Sciatic nerve (tissue), 2 donors: Measurements from ENCODE around the gene HTR2B. TPM values are rescaled to one million over a fixed set of nuclear protein-coding genes. Genes with fewer than 3 reads are reported as not detected.
"Not testable (repeated sequence)": the region's sequence is repeated elsewhere in the genome, so short reads cannot be mapped to it uniquely, and the experiment has no call there.

Source experiments
- ATAC-seq: fragments of 200-7000 bp; cut with Tn5 transposase; one replicate; pipeline ENCODE4 v1.9.1; 2020; ENCODE audit warnings: mild to moderate bottlenecking, moderate library complexity
- DNase-seq: peaks from one replicate; pipeline ENCODE4 v3.0.0-alpha.2; 2020; ENCODE audit warnings: low spot score
- intact Hi-C: fragments of 100-400 bp; cut with DNase I; formaldehyde crosslinking; loops from one replicate; pipeline ENCODE4 v1.14.2; 2022
- total RNA-seq: library from RNA; stranded (reverse); fragmentation: NEBNext Ultra II Directional; extraction: Animal tissue kit (Norgen Biotek cat#: 25700); gene quantifications from one replicate; pipeline ENCODE4 v1.2.1, GENCODE V29; 2021
- donor health status: DM: no; HTN: no; CAD: no.
- donor health status: DM: no; HTN: no; CAD: no.

The HTR2B gene
- 1.2 TPM for total RNA-seq

DNA sequence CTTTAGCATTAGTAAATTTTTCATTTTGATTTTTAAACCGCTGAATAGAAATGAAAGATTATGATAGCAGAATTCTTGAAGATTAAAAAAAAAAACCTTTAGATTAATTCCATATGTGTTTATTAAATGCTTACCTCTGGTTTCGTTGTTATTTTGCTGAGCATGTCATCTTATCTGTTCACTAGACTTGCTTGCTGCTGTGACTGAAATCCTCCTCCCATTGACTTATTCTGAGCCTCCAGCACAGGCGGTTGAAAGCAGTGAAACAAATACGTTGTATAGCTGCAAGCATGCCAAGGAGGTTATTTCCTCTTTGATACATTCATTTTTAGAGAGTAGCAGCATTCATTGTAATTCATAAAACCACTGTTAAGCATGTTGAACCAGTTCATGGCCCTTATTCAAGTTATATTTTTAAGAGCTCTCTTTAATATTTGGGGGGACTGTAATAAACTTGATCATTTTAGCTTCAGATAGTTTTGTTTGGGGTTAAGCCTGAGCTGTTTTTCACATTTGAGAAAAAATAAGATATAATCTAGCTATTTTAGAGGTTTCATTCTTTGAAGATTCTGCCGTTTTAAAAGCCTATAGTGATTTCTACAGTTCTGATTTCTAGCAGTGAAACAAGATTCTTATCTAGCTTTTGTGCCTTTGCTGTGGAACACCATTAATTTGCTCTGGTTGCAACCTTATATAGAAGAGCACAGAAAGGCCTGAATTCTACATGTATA lies at the start of gene HTR2B:
Gene HTR2B, minus strand, starts transcription at position 205 of the 731 bp plus-strand sequence. CDS start 1,278 bp downstream, outside the sequence.
- intact Hi-C loops, result no loop called here
- no peak for DNase-seq
- ATAC-seq, result peak; percentile 74

DNA sequence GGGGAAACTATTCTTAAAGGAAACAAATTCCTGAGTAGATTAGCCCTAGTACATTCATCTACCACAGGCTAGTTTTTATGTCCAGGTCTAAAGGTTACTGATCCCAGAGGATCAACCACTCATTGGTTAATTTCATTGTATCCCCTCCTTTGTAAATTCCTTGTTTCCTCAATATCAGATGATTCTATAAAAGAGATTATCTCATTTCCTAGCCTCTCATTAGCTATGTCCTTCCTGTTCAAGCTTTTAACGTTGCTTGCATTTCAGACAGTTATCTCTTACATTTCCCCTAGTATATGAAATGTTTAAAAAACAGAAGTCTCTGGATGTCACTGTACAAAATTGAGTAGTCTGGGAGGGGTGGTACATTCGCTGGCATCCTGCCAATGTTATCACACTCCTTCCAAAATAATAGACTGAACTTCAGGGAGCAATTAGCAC lies 49.4 kb upstream of the HTR2B start:
- DNase-seq, result no peak
- intact Hi-C loops, result no loop called here
- ATAC-seq, result no peak

DNA sequence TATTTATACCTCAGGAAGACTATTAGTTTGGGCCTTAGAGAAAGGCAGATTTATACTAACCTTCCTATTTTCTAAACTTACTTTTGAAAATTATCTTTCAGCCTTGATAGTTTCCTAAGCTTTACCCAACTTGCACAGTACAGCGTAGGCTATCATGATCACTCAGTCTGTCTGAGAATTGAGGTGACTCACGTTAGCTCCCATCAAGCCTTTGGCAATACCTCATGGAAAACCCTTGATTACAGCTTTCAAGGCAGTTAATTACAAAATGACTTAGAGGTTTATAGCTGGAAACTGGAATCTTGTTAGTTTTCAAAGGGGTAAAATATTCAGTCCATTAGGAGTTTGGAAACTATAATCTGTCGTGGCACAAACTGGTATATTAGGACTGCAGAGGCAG lies 47.2 kb upstream of the HTR2B start:
- no peak for DNase-seq
- intact Hi-C loops, result no loop called here
- ATAC-seq, result no peak

DNA sequence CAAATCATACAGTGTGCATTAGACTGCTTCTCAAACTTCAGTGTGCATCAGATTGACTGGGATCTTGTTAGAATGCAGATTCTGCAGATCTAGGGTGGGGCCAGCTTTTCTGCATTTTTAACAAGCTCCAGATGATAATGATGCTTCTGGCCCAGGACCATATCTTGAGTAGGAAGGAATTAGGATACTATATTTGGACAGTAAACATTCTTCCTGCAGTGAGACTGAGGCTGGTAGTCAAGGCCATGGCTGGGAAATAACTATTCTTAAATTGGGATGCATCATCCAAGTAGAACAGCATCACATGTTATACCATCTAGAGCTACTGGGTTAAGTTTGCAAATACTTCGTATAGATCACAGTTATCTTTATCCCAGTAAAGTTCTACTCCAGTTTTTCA lies 45.2 kb upstream of the HTR2B start:
- no peak for ATAC-seq

DNA sequence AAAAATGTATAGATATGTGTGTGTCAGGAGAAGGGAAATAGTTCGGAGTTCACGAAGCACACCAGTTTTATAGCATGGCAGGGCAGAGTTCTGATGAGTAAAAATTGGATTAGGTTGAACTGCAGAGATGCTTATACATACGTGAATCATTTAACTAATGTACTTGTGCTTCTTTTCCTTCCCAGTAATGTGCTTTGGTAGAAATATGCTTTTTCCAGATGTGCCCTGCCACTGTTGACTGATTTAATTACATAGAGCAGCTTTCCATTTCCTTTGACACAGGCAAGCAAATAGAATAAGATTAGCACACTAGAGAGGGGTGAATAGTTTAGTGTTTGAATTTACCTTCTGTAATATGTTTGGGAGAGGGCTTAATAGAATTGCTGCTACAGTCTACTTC lies 44.6 kb upstream of the HTR2B start:
- no peak for DNase-seq
- intact Hi-C loops, result no loop called here
- ATAC-seq, result no peak

More for the DNA sequence above, 45.2 kb upstream of the HTR2B start:
- intact Hi-C loops, result no loop called here
- DNase-seq, result no peak

DNA sequence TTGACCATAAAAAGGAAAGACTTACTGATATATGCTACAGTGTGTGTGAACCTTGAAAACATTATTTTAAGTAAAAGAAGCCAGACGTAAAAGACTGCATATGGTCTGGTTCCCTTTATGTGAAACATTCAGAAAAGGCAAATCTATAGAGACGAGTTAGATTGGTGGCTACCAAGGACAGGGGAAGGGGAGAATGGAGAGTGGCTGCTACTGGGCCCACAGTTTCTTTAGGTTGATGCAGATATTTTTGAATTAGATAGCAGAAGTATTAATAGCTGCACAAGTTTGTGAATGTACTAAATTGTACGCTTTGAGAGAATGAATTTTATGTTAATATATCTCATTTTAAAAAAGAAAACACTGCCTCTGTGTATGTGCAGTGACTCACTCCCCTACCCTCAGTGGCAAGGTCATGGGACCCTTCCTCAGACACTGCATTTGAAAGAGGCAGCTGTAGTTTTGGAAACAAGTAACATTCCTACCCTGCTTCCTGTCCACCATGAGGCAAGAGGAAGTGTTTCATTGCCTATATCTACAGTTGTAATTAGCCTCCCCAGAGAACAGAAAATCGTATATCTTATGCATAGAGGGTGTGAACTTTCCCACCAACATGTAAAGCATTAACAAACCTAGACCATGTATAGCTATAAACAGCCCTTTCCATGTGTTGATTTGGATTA lies 43.8 kb upstream of the HTR2B start:
- intact Hi-C loops, result no loop called here
- no peak for DNase-seq
- ATAC-seq, result no peak

DNA sequence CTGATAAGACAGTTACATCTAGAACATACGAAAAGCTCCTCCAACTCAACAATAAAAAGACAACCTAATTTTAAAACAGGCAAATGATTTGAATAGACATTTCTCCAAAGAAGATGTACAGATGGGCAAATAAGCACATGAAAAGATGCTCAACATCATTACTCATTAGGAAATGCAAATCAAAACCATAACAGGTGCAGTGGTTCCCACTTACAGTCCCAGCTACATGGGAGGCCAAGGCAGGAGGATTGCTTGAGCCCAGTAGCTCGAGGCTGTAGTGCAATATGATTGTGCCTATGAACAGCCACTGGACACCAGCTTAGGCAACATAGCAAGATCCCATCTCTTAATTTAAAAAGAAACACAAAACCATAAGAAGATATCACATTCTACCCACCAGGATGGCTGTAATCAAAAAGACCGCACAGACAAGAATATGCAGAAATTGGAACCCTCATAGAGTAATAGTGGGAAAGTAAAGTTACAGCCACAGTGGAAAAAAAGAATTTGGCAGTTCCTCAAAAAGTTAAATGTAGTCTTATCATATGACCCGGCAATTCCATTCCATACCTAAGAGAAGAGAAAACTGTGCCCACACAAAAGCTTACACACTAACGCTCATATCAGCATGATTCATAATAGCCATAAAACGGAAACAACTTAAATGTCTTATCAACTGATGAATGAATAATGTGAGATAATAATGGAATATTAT lies 43.1 kb upstream of the HTR2B start:
- no peak for ATAC-seq
- no peak for DNase-seq
- intact Hi-C loops, result no loop called here

DNA sequence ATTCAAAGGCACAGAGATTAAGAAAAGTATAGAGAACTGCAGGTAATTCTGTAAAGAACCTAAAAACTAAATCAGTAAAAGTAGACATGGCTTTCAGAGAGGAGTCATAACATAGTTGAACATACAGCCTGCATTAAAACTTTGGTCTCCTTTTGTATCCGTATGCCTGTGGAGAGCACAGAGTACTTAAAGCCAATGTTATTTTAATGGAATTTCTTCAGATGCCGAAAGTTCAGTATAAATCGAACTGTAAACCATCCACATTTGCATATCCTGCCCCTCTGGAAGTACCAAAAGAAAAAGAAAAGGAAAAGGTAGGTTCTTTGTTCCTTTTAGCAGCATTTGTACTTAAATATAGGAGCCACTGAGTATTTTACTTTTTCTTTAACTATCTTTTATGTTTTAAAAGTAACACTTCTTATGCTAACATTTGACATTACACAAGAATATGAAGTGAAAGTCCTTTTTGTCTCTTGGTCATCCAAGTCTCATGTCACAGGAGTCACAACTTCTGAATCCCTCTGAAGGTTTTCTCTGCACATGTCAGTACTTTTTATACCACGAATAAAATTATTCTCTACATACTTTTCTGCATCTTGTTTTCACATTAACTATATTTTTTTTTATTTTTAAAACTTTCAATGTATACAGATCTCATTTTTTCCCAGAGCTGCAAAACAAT lies 38.7 kb upstream of the HTR2B start:
- DNase-seq (no peak), ATAC-seq (no peak)
- intact Hi-C loops, result no loop called here

DNA sequence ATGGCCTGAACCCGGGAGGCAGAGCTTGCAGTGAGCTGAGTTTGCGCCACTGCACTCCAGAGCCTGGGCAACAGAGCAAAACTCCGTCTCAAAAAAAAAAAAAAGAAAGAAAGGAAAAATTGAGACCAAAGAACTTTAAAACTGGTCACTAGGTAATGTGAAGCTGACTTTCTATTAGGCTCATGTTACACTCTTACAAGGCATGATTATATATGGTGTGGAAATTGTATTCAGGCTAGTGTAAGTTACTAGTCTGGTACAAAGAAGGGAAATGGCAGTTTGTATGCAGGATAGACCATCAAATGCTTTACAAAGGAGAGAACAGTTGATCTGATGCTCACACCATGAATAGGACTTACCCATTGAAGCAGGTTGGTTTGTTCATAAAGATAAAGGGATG lies 38.2 kb upstream of the HTR2B start:
- DNase-seq, result no peak
- intact Hi-C loops, result no loop called here
- ATAC-seq, result no peak

DNA sequence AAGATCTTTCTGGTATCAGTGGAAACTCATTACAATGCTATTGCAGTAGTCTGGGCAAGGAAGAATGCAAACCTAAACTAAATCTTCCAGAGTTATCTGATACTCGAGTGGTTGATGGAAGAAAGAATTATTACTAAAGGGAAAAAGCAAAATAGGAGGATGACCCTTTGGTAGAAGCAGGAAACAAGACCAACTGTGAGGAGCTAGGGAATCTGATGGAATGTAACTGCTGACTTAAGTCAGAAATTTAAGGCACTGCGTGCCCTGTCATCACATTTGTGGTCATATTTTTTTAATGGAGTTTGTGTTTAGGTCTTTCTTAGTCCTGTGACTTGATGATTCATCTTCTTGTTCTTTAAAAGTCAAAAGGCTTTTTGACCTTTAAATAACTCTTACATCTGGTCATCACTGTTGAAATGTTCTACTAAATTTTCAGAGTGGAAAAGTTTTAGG lies 37.1 kb upstream of the HTR2B start:
- peak; percentile 88 for ATAC-seq
- intact Hi-C loops, result no loop called here
- no peak for DNase-seq

DNA sequence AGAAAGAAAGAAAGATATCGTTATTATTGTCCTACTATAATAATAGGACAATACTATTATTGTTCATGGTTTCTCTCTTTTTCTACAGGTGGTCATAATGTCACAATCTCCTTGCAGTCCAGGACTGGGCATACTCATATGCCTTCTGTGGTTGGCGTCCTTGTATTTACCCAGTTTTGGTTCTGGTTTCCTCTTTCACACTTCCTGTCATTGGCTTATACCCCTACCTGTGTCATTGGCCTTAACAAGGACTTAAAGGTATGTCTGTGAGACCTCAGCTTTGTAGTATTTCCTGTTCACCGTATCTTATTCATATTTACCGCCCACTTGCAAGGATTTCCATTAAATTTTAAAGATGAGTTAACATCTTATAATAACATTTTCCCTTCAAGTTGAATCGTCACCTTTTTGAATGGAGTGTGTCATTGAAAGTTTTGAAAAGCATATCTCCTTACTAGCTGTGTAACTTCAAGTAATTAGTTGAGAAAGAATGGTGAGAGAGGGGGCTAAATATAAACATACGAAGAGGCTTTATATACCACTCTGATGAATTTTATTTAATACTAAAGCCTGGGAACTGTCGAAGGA lies 36.5 kb upstream of the HTR2B start:
- ATAC-seq (peak; percentile 32), DNase-seq (no peak)
- intact Hi-C loops, result no loop called here

DNA sequence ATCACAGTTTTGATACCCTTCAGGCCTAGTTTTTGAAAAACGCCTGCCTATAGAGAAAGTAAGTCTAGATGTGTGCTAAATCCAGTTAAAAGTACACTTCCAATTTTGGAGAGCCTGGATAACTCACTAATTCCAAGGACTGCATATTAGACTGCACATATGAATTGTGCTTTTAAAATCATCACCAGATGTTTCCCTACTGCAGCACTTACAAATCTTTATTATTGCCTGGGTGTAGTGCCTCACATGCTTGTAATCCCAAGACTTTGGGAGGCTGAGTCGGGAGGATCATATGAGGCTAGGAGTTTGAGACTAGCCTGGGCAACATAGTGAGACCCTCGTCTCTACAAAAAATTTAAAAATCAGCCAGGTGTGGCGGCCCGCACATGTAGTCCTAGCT lies 35.9 kb upstream of the HTR2B start:
- DNase-seq, result no peak
- ATAC-seq, result no peak
- intact Hi-C loops, result no loop called here

DNA sequence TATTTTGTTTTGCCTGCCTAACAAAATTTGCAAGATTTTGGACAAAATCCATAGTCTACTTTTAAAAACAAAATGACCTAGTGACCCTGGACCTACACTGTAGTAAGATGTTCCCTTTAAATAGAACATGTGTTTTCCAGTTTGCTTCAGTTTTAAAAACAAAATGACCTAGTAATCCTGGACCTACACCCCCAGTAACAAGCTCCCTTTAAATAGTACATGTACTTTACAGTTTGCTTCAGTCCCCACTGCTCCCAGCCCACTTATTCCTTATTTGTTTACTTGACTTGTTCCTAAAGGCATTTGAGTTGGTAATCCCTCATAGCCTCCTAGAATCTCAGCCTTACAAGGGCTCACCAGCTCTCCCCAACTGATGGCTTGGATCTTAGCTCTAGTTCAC lies 34.5 kb upstream of the HTR2B start:
- DNase-seq, result no peak
- intact Hi-C loops, result no loop called here
- no peak for ATAC-seq

DNA sequence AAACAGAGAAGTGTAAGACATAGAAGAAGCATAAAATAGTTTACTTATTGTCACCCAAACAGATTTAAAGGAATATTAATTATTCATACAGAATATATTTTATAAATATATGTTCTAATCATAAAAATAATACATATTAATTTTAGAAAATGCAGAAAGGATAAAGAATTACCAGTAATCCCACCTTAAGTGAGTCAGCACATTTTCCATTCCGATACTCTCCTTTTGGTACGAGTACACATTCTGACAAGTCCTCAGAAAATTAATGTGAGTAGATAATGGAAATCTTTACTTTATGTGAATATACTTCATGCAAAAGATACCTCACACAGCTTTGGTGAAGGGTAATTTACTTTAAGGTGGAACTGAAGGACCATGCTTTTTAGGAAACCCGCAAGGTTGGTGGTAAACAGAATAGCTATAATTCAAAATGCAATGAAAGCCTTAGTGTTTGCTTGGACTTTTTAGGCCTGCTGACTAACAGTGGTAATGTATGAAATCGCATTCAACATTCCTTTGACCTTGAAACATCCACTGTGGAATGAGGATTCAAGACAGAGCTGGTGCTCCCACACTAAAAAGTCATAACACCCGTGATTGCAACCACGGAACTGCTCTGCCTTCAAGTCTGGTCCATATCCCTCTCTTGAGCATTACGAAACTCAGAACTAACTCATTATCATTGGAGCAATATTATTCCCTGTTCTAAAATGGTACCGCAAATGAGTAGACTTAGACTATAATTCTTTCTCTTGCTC lies 28.1 kb upstream of the HTR2B start:
- ATAC-seq (no peak), DNase-seq (no peak)
- intact Hi-C loops, result no loop called here

DNA sequence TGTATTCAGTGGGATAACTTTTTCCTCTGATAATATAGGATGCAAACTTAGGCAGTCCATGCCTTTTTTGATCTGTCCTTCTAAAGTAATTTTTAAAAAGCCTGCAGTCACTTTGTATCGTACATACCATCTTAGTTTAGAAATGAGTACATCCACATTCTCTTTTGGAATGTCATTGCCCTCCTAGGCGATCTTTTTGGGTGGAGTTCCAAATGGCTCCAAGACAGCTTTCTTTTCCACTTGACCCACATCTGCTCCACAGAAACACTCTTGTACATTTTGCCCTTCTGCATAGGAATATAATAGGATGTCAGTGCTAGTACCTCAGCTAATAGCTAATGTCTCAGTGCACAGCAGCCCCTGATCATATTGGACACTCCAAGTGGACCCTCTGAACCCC lies 21.8 kb upstream of the HTR2B start:
- no peak for ATAC-seq
- intact Hi-C loops, result no loop called here
- DNase-seq, result no peak

DNA sequence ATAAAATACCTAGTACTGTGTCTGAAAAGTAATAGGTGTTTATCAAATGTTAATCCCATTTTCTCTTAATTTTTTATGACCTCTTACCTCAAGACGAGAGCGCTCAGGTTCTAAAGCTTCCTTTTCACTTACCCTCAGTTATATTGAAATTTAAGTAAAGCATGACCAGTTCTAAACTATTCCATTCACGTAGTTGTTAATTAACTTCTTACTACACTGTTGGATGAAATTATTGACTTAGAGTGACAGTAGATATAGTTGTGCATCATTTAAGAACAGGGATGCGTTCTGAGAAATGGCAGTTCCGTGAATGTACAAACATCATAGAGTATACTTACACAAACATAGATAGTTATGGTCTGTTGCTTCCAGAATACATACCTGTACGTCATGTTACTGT lies 20.1 kb upstream of the HTR2B start:
- no peak for DNase-seq
- no peak for ATAC-seq
- intact Hi-C loops, result no loop called here

DNA sequence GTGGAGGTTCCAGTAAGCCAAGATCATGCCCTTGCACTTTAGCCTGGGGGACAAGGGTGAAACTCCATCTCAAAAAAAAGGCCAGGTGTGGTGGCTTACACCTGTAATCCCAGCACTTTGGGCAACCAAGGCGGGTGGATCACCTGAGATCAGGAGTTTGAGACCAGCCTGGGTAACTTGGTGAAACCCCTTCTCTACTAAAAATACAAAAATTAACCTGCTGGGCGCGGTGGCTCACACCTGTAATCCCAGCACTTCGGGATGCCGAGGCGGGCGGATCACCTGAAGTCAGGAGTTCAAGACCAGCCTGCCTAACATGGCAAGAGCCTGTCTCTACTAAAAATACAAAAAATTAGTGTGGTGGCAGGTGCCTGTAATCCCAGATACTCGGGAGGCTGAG lies 16.0 kb upstream of the HTR2B start:
- intact Hi-C loops, DNase-seq, ATAC-seq: not testable (repeated sequence)

DNA sequence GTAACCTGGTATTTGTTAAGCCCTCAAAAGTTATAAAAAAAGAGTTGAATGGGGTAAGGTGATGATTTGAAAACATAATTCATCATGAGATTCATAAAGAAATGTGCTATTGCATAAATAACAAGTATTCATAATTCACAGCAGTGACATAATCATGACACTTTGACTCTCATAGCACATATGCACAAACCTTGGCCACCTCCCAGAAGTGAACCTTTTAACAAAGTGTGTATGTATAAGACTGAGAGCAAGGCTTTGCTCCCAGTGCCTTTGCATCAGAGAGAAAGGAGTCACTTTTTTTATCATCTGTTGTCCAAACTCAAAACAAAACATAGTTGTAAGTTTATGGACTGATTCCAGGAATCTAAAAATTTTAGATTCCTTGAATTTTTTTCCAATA lies 15.0 kb upstream of the HTR2B start:
- no peak for DNase-seq
- intact Hi-C loops, result no loop called here
- ATAC-seq, result no peak
